ENCODE data around the gene MAP9. TPM values are rescaled to one million over a fixed set of nuclear protein-coding genes. Genes with fewer than 3 reads are reported as not detected.
"Not testable (repeated sequence)": the region's sequence is repeated elsewhere in the genome, so short reads cannot be mapped to it uniquely, and the experiment has no call there.

The MAP9 gene
- 1 to 10 TPM; 2.3 to 6.4 TPM for total RNA-seq

DNA sequence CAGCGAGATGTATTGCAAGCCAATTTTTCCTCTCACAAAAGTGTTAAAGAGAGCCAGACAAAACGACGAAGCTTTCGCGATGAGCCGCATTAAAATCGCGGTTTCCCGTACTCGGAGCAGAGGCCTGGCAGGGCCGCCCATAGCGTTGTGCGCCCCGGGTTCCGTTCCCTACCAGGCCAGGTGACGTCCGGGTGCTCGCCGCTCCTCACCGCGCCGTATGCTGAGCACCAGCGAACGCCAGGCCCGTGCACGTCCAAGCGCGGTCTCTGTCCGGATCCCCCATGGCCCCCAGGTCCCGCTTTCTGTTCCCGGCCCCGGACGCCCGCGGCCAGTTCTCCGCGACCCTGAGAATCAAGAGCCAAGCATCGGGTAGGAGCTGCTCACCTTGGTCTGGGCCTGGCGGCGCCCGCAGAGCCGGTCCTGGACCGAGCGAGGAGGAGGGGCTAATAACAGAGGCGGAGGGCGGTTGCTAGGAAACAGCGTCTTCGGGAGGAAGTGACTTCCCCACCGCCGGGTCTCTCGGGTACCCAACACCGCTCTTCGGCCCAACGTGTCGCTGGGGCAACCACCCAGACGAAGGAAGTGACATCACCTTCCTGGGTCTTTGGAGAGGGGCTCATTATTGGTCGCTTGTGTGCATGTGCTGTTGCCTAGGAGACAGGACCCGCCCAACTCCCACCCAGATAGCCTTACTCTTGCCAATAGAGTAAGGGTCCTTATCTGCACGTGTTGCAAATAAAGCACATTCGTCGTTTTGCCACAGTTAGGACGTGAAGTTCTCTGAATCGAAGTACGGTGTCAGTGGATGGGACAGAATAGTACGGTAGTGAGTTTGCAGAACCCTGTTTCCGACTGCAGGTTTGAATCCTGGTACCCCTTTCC lies at the start of gene MAP9:
Gene MAP9 (minus strand): TSS at position 579 of the 882 bp plus-strand sequence. CDS start 1,115 bp downstream, outside the sequence.
- Histone ChIP-seq H3K9me3 (no peaks in the 10 kb centered on the region), H3K4me1 (no peaks in the 10 kb centered on the region), H3K27me3 (no peaks in the 10 kb centered on the region), H3K9ac (ENCODE audit: low read depth in 2 of 2, low read length in 2 of 2) (peak within 1 kb of the TSS in 1 of 2 donors; percentile 33), H3K27ac (no peak within 1 kb of the TSS), H3K4me3 (peak within 1 kb of the TSS; percentile 62), H3K36me3 (no peaks in the 10 kb centered on the region)
- peak; percentile 73 for DNase-seq
- intact Hi-C loops (cut with DNase I), result loop anchor here (10.0 kb wide), 1 partner anchor 572 kb away; no protein-coding TSS in a partner anchor
- TF ChIP-seq, protein P1, sequence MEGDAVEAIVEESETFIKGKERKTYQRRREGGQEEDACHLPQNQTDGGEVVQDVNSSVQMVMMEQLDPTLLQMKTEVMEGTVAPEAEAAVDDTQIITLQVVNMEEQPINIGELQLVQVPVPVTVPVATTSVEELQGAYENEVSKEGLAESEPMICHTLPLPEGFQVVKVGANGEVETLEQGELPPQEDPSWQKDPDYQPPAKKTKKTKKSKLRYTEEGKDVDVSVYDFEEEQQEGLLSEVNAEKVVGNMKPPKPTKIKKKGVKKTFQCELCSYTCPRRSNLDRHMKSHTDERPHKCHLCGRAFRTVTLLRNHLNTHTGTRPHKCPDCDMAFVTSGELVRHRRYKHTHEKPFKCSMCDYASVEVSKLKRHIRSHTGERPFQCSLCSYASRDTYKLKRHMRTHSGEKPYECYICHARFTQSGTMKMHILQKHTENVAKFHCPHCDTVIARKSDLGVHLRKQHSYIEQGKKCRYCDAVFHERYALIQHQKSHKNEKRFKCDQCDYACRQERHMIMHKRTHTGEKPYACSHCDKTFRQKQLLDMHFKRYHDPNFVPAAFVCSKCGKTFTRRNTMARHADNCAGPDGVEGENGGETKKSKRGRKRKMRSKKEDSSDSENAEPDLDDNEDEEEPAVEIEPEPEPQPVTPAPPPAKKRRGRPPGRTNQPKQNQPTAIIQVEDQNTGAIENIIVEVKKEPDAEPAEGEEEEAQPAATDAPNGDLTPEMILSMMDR (IDR thresholded peaks at IDR 0.05), result no peak

DNA sequence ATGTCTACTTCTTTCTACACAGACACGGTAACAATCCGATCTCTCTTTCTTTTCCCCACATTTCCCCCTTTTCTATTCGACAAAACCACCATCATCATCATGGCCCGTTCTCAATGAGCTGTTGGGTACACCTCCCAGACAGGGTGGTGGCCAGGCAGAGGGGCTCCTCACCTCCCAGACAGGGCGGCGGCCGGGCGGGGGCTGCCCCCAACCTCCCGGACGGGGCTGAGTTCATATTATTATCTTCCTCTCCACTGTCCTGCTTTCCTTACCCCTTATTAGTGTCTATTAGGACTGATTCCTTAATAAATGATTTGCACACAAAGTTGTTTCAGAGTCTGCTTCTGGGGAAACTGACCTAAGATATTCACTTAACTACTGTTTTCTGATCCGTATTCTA lies 48.0 kb upstream of the MAP9 start:
- H3K9me3 ChIP-seq; H3K27me3 ChIP-seq; H3K36me3 ChIP-seq; DNase-seq; H3K27ac ChIP-seq; H3K4me1 ChIP-seq; intact Hi-C loops (cut with DNase I); H3K9ac ChIP-seq (ENCODE audit: low read depth in 2 of 2, low read length in 2 of 2); H3K4me3 ChIP-seq: not testable (repeated sequence)

DNA sequence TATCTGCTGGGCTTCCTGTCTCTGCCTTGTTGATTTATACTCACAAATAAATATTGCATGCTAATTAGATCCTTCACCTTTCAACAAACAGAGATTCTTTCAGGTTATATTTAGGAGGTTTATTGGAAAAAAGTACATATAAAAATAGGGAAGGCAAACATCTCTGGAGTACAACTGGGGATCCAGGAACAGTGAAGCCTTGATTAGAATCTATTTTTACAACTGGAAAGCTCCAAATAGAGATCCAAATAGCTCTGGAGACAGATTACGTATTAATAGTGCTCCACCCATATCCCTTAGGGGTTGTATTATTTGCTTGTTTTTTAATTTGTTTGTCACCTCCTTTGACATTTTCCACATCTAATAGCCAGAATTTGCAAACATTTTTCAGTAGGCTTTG lies 46.9 kb upstream of the MAP9 start:
- Histone ChIP-seq H3K9ac (ENCODE audit: low read depth in 2 of 2, low read length in 2 of 2) (no peak overlapping the region), H3K9me3 (no peaks in the 10 kb centered on the region), H3K27ac (no peak overlapping the region), H3K4me3 (no peak overlapping the region), H3K27me3 (no peaks in the 10 kb centered on the region), H3K36me3 (no peaks in the 10 kb centered on the region), H3K4me1 (no peaks in the 10 kb centered on the region)
- DNase-seq, result no peak
- TF ChIP-seq, protein P1 (IDR thresholded peaks at IDR 0.05), result no peak
- intact Hi-C loops (cut with DNase I), result no loop called here

DNA sequence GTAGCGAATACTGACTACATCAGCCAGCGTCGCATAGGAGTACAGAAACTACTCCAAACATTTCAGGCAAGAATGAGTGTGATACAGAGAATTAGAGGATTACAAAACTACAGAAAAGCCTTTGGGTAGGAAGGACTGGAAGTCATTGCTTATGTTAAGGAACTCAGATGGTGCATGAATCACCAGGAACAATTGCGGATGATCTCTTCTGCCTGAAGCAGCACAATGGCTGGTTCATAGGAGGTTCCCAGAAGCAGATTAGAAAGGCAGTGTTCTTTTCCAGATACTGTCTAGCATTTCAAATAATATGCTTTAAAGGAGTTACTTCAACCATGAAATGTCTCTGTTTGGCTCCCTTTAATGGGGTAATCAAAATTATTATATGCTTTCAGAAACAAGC lies 42.5 kb upstream of the MAP9 start:
- Histone ChIP-seq H3K27me3 (no peaks in the 10 kb centered on the region), H3K36me3 (no peaks in the 10 kb centered on the region), H3K4me1 (no peaks in the 10 kb centered on the region), H3K9me3 (no peaks in the 10 kb centered on the region), H3K27ac (no peak overlapping the region), H3K9ac (ENCODE audit: low read depth in 2 of 2, low read length in 2 of 2) (no peak overlapping the region), H3K4me3 (no peak overlapping the region)
- intact Hi-C loops (cut with DNase I), result no loop called here
- DNase-seq, result no peak
- TF ChIP-seq, protein P1 (IDR thresholded peaks at IDR 0.05), result no peak

DNA sequence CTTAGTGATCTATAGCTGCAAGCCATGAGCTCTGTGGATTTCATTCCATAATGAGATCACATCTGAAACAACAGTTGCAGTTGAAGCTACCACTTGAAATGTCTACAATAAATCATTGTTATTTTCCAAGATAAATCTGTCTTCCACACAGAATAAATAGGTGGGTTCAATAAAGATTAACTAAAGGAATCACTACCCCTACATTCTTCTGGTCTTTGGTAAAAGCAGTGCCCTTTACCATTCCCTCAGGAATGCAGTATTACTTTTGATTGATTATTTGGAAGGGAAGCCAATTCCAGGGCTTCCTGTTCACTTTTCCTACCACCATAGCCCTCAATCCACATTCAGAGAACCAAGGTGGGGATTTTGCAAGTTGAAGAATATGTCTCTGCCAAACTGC lies 38.9 kb upstream of the MAP9 start:
- no peaks in the 10 kb centered on the region for H3K4me1 ChIP-seq
- no peaks in the 10 kb centered on the region for H3K36me3 ChIP-seq
- H3K4me3 ChIP-seq, result no peak overlapping the region
- no peak overlapping the region for H3K27ac ChIP-seq
- TF ChIP-seq, protein P1 (IDR thresholded peaks at IDR 0.05), result no peak
- no peaks in the 10 kb centered on the region for H3K9me3 ChIP-seq
- H3K9ac ChIP-seq (ENCODE audit: low read depth in 2 of 2, low read length in 2 of 2), result no peak overlapping the region
- no peaks in the 10 kb centered on the region for H3K27me3 ChIP-seq
- intact Hi-C loops (cut with DNase I), result no loop called here
- DNase-seq, result no peak

DNA sequence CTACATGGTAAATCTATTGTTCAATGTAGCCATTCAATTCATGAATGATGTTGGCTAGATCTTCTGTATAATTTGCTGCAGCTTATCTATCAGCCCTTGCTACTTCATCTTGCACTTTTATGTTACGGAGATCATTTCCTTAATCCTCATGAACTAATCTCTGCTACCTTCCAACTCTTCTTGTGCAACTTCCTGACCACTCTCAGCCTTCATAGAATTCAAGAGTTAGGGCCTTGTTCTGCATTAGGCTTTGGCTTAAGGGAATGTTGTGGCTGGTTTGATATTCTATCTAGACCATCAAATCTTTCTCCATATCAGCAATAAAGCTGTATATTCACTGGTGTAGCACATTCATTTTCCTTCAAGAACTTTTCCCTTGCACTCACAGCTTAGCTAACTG lies 36.7 kb upstream of the MAP9 start:
- intact Hi-C loops (cut with DNase I), result no loop called here
- Histone ChIP-seq H3K36me3 (no peaks in the 10 kb centered on the region), H3K9me3 (no peaks in the 10 kb centered on the region), H3K9ac (ENCODE audit: low read depth in 2 of 2, low read length in 2 of 2) (no peak overlapping the region), H3K4me3 (no peak overlapping the region), H3K4me1 (no peaks in the 10 kb centered on the region), H3K27ac (no peak overlapping the region), H3K27me3 (no peaks in the 10 kb centered on the region)
- DNase-seq, result no peak
- TF ChIP-seq, protein P1 (IDR thresholded peaks at IDR 0.05), result no peak

Measured in colonic mucosa (tissue), 4 donors.